NOMO-1 (cell line): ENCODE data around the gene SLC44A2.
A peak's percentile ranks its signal among the peaks of the same experiment; 100 is the strongest.

Experiments used
- DNase-seq, 2 experiments: peaks; one replicate each; lab custom pipeline; 2025; ENCODE audit not compliant: unreplicated experiment in 2 of 2; lab: John Stamatoyannopoulos, UW

Gene SLC44A2

DNA sequence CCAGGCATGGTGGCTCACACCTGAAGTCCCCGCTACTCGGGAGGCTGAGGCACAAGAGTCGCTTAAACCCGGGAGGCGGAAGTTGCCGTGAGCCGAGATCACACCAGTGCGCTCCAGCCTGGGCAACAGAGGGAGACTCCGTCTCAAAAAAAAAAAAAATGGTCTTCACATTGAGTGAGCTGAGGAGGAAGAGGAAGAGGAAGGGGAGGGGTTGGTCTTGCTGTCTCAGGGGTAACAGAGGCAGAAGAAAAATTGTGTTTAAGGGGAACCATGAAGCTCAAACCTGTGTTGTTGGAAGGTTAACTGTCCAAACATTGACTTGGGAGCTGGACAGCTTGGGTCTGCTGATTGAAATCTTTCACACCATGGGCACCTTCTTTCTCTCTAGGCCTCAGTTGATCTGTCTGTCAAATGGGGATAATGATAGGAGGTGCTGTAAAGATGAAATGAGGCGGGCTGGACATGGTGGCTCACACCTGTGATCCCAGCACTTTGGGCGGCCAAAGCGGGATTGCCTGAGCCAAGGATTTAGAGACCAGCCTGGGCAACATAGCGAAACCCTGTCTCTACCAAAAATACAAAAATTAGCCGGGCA lies 9.8 kb upstream of the SLC44A2 start:
- no peak for DNase-seq

- DNase-seq: no peak
Observed at GRCh38 chr19:10617409-10618121, 7.8 kb upstream of the SLC44A2 start.

GRCh38 chr19:10618846-10619245 lies 6.5 kb upstream of the SLC44A2 start:
- DNase-seq: no peak

DNA sequence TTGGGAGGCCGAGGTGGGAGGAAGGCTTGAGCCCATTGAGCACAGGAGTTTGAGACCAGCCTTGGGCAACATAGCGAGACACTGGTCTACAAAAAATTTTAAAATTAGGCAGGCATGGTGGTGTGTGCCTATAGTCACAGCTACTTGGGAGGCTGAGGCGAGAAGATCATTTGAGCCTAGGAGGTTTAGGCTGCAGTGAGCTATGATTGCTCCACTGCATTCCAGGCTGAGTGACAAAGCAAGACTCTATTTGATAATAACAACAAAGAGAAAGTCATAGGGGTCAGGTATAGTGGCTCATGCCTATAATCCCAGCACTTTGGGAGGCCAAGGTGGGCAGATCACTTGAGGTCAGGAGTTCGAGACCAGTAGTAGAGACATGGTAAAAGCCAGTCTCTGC lies 4.6 kb upstream of the SLC44A2 start:
- DNase-seq: no peak

DNA sequence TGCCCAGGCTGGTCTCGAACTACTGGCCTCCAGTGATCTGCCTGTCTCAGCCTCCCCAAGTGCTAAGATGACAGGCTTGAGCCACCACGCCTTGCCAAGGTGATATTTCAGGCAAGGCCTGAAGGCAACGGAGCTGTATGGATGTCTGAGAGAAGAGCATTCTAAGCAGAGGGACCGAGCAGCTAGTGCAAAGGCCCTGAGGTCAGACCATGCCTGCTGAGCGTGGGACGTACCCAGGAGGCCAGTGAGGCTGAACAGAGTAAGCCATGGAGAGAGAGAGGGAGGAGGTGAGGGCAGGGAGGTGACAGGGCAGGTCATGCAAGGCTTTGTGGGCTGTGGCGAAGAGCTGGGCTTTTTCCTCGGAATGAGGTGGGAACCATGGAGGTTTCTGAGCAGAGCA lies 3.4 kb upstream of the SLC44A2 start:
- no peak for DNase-seq

DNA sequence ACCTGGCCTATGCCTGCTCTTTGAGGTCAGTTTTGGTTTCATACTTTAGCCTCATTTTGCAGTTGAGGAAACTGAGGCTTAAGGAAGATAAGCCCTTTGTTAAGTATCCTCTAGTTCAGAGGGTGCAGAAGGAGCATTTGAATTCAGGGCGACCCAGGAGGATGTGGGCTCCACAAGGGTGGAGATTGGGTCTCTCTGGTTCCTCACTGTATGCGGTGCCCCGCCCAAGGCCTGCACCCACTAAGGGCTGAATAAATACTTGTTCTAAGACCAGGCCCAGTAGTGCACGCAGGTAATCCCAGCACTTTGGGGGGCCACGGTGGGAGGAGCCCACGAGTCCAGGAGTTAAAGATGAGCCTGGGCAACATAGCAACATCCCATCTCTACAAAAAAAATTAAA lies 768 bp upstream of the SLC44A2 start:
- DNase-seq: no peak

DNA sequence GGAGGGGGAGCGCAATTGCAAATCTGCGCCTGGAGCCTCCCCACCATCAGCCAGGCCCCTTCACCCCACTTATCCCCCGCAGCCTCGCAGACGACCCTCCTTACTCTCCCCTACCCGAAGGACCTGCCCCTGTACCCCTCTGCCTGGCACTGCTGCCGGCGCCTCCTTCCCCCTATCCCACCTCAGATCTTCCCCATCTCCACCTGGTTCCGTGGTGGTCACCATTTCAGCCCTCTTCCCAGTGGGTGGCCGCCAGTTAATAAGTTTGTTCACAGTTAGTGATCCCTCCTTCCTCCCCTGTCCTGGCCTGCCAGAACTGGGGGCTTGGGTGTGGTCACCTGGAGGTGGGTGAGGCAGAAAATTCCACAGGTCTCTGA lies 397 bp downstream of the SLC44A2 start:
- DNase-seq: no peak

DNA sequence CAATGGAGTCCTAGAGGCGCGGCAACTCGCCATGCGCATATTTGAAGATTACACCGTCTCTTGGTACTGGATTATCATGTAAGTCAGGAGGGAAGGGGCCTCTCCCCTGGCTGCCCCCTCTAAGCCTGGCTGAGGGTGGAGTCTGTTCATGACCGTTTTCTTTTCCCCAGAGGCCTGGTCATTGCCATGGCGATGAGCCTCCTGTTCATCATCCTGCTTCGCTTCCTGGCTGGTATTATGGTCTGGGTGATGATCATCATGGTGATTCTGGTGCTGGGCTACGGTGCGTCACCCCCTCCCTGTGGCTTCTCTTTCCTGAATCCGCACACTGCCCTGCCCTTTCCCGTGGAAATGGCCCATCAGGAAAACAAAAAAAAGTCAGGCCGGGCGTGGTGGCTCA lies 6.5 kb downstream of the SLC44A2 start:
- no peak for DNase-seq

DNA sequence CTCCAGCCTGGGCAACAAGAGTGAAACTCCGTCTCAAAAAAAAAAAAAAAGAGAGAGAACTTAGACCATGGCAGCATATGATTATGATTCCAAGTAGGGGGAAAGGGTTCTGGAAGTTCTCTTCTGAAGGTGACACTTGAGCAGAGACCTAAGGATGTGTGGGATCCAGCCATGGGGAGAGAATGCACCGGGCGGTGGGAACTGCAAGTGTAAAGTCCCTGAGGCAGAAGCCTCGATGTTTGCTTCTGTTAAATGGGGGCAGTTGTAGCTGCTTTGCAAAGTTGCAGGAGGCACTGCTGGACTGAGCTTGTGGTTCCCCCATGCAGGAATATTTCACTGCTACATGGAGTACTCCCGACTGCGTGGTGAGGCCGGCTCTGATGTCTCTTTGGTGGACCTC lies 9.1 kb downstream of the SLC44A2 start:
- DNase-seq: no peak

DNA sequence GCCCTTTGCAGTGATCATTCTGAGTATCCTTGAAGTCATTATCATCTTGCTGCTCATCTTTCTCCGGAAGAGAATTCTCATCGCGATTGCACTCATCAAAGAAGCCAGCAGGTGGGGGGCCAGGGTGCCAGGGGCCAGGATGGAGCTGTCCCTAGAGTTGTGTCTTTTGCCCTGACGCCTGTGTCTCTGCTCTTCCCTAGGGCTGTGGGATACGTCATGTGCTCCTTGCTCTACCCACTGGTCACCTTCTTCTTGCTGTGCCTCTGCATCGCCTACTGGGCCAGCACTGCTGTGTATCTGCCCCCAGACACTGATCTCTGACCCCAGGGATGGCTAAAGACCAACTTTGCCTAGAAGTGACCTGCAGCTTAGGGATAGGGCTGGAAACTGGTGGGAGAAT lies 9.6 kb downstream of the SLC44A2 start:
- DNase-seq: no peak

DNA sequence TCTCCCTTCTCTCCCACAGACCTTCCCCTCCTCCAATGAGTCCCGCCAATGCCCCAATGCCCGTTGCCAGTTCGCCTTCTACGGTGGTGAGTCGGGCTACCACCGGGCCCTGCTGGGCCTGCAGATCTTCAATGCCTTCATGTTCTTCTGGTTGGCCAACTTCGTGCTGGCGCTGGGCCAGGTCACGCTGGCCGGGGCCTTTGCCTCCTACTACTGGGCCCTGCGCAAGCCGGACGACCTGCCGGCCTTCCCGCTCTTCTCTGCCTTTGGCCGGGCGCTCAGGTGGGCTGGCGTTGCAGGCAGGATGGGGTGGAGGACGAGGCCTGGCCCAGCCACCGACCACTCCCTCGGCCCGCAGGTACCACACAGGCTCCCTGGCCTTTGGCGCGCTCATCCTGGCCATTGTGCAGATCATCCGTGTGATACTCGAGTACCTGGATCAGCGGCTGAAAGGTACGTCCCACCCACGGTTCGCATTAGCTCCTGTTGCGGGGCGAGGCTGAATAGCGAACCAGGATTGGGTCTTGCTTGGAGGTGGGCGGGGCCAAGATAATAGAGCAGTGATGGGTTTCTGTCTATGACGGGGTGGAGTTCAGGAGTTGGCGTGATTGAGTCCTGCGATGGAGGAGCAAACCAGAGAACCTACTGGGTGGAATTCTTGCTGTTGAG lies 11.1 kb downstream of the SLC44A2 start:
- no peak for DNase-seq

DNA sequence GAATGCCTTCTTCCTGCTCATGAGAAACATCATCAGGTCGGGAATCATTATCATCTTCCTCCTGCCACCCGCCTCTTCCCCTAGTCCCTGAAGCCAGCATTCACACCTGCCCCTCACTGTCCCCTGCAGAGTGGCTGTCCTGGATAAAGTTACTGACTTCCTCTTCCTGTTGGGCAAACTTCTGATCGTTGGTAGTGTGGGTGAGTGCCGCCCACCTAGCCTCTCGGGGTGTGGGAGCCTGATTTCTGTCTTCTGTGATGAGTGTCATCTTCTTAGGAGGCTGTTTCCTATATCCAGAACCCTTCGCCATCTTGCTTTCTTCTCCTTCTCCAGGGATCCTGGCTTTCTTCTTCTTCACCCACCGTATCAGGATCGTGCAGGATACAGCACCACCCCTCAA lies 12.5 kb downstream of the SLC44A2 start:
- DNase-seq: peak; percentile 45 to 51

DNA sequence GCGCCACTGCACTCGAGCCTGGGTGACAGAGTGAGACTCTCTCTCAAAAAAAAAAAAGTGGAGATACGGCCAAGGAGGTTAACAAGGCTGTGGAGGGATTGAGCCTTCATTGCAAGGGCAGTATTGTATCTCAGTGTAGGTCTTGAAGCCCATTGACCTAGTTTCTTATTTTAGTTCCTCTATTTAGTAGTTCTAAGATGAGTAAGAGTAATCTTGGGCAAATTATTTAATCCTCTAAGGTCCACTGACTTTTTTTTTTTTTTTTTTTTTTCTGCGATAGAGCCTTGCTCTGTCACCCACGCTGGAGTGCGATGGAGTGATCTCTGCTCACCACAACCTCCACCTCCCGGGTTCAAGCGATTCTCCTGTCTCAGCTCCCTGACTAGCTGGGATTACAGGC lies 14.5 kb downstream of the SLC44A2 start:
- peak; percentile 70 to 97 for DNase-seq

DNA sequence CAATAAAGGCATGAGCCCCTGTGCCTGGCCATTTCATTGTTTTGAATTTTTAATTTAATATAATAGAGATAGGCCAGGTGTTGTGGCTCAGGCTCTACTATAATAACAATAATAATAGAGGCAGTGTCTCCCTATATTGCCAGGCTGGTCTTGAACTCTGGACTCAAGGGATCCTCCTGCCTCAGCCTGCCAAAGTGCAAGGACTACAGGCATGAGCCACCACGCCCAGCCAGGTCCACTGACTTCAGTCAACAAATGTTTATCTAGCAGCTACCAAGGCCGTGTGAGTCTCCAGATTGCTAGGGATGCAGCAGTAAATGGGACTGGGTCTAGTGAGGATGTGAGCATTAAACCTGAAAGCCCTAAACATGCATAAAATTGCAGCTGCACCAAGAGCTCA lies 15.0 kb downstream of the SLC44A2 start:
- no peak for DNase-seq

GRCh38 chr19:10641248-10641647 lies 15.9 kb downstream of the SLC44A2 start:
- no peak for DNase-seq

- no peak for DNase-seq
Observed at GRCh38 chr19:10642473-10643171, 17.3 kb downstream of the SLC44A2 start.

GRCh38 chr19:10643172-10643967 lies 18.0 kb downstream of the SLC44A2 start:
- DNase-seq: no peak

DNA sequence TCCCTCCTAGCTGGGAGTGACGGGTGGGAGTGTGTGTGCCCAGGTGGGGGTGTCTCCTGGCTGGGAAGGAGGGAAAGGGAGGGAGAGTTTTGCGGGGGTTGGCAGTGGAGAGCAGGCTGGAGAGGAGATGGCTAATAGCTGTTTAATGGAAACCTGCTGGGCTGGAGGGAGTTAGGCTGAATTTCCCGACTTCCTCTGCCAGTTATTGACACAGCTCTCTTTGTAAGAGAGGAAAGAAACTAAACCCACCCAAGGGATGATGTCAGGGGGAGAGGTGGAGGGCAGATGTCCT lies 18.6 kb downstream of the SLC44A2 start:
- DNase-seq: no peak

GRCh38 chr19:10644260-10645007 lies 19.1 kb downstream of the SLC44A2 start:
- peak; percentile 59 to 76 for DNase-seq

GRCh38 chr19:10646456-10647159 lies 21.3 kb downstream of the SLC44A2 start:
- no peak for DNase-seq
